ENCODE data around the gene CIB1. TPM values are rescaled to one million over a fixed set of nuclear protein-coding genes. Genes with fewer than 3 reads are reported as not detected.
"Not testable (repeated sequence)": the region's sequence is repeated elsewhere in the genome, so short reads cannot be mapped to it uniquely, and the experiment has no call there.

Gene CIB1
- total RNA-seq, 2 donors from 2014 or later, result 36.6 to 59.0 TPM

DNA sequence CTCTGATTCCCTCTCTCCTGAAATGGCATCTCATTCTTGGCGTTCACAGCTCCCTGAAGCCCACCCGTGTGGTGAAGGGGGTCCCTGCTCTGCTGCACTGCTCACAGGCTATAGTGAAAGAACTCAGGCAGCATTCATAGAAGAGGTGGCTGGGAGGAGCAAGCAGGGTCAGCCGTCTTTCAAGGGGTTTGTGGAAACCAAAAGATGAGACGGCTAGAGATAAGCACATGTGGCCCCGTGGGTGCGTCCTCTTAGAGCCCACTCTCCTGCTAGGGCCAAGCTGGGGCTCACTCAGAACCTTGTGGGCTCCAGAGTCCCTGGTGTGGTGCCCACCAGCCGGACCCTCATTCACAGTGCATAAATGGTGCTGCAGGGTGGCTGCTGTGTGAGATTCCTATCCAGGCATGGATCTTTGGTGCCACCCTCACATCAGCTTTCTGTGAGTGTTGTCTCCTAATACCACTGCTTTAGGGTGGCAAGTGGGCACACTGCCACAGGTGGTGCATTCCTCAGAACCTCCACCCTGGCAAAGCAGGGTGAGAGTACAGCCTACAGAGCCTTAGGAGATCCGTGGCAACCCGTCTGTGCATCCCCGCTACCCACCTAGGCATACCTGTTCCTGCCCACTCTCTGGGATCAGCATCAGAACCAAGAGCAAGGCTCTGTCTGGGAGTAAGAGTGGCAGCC, 43.8 kb downstream of the CIB1 start:
- Histone ChIP-seq H3K36me3 (replicated peaks in 1 of 2; ENCODE audit: insufficient read depth in 1 of 2, low read depth in 2 of 2) (no peaks in the 10 kb centered on the region), H3K4me3 (no peak overlapping the region), H3K4me1 (peaks cover 93% of the 10 kb centered on the region), H3K9me3 (no peaks in the 10 kb centered on the region), H3K27me3 (no peaks in the 10 kb centered on the region), H3K27ac (peak overlapping the region; percentile 32 to 83 (median 66))
- intact Hi-C loops (cut with DNase I), result no loop called here
- ATAC-seq, result no peak
- DNase-seq, result no peak
- TF ChIP-seq POLR2A (IDR thresholded peaks at IDR 0.05), result no peak
- TF ChIP-seq CTCF (IDR thresholded peaks at IDR 0.05), result no peak
- 72 to 80% methylated on average over 5 to 10 of the region's 10 CpGs for WGBS, 2 donors

- H3K27me3 ChIP-seq, result no peaks in the 10 kb centered on the region
- WGBS, 2 donors, result 67 to 72% methylated on average over 8 of the region's 8 CpGs
- no peak overlapping the region for H3K4me3 ChIP-seq
- DNase-seq, result peak in 1 of 4 donors; percentile 20
- H3K27ac ChIP-seq, result peak overlapping the region in 3 of 4 donors; percentile 64 to 83 (median 68)
- no peaks in the 10 kb centered on the region for H3K9me3 ChIP-seq
- TF ChIP-seq CTCF (IDR thresholded peaks at IDR 0.05), result no peak
- no peak for TF ChIP-seq POLR2A (IDR thresholded peaks at IDR 0.05)
- peaks cover 90% of the 10 kb centered on the region for H3K4me1 ChIP-seq
- no peaks in the 10 kb centered on the region for H3K36me3 ChIP-seq (replicated peaks in 1 of 2; ENCODE audit: insufficient read depth in 1 of 2, low read depth in 2 of 2)
- intact Hi-C loops (cut with DNase I), result no loop called here
- no peak for ATAC-seq
These were observed 44.6 kb downstream of the CIB1 start for GRCh38 chr15:90188914-90189748.

DNA sequence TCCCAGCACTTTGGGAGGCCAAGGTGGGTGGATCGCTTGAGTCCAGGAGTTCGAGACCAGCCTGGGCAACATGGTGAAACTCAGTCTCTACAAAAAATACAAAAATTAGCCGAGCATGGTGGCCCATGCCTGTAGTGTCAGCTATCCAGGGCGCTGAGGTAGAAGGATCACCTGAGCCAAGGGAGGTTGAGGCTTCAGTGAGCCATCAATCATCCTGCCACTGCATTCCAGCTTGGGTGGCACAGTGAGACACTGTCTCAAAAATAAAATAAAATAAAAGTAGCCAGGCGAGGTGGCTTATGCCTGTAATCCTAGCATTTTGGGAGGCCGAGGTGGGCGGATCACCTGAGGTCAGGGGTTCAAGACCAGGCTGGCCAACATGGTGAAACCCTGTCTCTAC, 45.7 kb downstream of the CIB1 start:
- H3K36me3 ChIP-seq (replicated peaks in 1 of 2; ENCODE audit: insufficient read depth in 1 of 2, low read depth in 2 of 2); H3K4me3 ChIP-seq; DNase-seq; ATAC-seq; H3K9me3 ChIP-seq; intact Hi-C loops (cut with DNase I); H3K27me3 ChIP-seq: not testable (repeated sequence)
- H3K27ac ChIP-seq, result peak overlapping the region in 1 of 4 donors; percentile 68
- peaks cover 90% of the 10 kb centered on the region for H3K4me1 ChIP-seq
- WGBS, 2 donors, result 86 to 95% methylated on average over 7 of the region's 7 CpGs

GRCh38 chr15:90187257-90187868, 46.4 kb downstream of the CIB1 start:
- no peaks in the 10 kb centered on the region for H3K27me3 ChIP-seq
- no peaks in the 10 kb centered on the region for H3K9me3 ChIP-seq
- no peaks in the 10 kb centered on the region for H3K36me3 ChIP-seq (replicated peaks in 1 of 2; ENCODE audit: insufficient read depth in 1 of 2, low read depth in 2 of 2)
- WGBS, 2 donors, result 62 to 63% methylated on average over 8 of the region's 8 CpGs
- H3K27ac ChIP-seq, result peak overlapping the region in 3 of 4 donors; percentile 1 to 57 (median 29)
- H3K4me3 ChIP-seq, result no peak overlapping the region
- TF ChIP-seq POLR2A (IDR thresholded peaks at IDR 0.05) (no peak), CTCF (IDR thresholded peaks at IDR 0.05) (no peak)
- intact Hi-C loops (cut with DNase I), result no loop called here
- DNase-seq, result no peak
- peaks cover 88% of the 10 kb centered on the region for H3K4me1 ChIP-seq
- no peak for ATAC-seq
